IPS DF 4.7 (cell line): ENCODE data around the gene FAF1.
A peak's percentile ranks its signal among the peaks of the same experiment; 100 is the strongest.
"Not testable (repeated sequence)": the region's sequence is repeated elsewhere in the genome, so short reads cannot be mapped to it uniquely, and the experiment has no call there.

Experiments
- DNase-seq: peaks from one replicate; pipeline ENCODE4 v3.0.0-alpha.2; 2013; ENCODE audit warnings: low spot score; ENCODE audit errors: extremely low read depth

FAF1 gene

DNA sequence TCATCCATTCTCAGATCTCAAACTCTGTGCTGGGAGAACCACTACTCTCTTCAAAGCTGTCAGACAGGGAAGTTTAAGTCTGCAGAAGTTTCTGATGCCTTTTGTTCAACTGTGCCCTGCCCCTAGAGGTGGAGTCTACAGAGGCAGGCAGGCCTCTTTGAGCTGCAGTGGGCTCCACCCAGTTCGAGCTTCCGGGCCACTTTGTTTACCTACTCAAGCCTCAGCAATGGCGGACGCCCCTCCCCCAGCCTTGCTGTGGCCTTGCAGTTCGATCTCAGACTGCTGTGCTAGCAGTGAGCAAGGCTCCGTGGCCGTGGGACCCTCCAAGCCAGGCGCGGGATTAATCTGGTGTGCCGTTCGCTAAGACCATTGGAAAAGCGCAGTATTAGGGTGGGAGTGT lies 49.7 kb downstream of the FAF1 start:
- DNase-seq, result not testable (repeated sequence)

- DNase-seq, result not testable (repeated sequence)
These were observed 52.5 kb downstream of the FAF1 start for GRCh38 chr1:50907610-50908009.

DNA sequence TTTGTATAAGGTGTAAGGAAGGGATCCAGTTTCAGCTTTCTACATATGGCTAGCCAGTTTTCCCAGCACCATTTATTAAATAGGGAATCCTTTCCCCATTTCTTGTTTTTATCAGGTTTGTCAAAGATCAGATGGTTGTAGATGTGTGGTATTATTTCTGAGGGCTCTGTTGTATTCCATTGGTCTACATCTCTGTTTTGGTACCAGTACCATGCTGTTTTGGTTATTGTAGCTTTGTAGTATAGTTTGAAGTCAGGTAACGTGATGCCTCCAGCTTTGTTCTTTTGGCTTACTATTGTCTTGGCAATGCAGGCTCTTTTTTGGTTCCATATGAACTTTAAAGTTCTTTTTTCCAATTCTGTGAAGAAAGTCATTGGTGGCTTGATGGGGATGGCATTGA lies 54.0 kb downstream of the FAF1 start:
- not testable (repeated sequence) for DNase-seq

DNA sequence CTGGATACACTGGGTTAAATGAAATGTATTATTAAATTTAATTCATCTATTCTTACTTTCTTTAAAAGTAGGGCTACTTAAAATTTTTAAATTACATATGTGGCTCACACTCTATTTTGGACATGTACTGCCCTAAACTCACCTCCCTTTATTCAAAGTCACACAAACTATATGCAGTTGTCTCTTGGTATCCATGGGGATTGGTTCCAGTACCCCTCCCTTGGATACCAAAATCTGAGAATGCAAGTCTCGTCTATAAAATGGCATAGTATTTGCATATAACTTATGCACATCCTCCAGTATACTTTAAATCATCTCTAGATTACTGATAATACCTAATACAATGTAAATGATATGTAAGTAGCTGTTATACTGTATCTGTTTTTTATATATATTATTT lies 57.6 kb downstream of the FAF1 start:
- no peak for DNase-seq

GRCh38 chr1:50901872-50902271 lies 58.2 kb downstream of the FAF1 start:
- DNase-seq, result no peak

DNA sequence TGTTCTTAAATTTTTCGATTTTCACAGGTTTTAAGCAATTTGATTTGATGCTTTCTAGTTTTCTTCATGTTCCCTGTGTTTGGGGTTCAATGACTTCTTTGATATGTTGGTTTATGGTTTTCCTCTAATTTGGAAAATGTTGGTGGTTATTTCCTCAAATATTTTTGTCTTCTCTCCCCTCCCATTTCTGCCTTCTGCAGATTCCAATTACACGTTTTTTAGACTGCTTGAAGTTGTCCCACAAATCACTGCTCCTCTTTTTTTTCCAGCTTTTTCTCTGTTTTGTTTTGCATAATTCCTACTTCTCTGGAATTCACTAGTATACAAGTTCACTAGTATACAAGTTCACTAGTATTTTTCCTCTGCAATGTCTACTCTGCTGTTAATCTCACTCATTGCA lies 61.3 kb downstream of the FAF1 start:
- no peak for DNase-seq

DNA sequence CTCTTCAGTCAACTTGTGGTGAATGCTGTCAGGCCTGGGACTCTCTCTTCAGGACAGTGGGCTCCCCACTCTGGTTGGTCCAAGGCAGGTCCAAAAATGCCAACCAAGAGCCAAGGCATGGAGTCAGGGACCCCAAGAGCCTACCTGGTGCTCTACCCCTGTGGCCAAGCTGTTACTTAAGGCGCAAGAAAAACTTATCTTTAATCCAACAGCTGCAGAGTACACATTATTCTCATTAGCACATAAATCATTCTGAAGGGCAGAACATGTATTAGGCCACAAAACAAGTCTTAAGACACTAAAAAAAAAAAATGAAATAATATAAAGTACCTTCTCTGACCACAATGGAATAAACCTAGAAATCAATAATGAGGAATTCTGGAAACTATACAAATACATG lies 65.7 kb downstream of the FAF1 start:
- DNase-seq, result no peak

DNA sequence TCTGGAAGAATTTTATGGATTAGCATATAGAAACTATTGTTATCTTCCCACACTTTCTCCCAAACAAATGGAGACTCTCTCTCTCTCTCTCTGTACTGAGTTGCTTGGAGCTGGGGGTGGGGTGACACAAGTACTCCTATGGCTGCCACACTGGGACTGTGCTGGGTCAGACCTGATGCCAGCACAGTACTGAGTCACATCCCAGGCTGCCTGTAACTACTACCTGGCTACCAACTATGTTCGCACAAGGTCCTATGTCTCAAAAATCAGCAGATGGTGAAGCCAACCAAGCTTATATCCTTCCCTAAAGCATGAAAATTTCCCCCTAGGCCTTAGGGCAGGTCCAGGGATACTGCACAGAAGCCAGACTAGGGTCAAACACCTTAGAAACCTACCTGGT lies 66.6 kb downstream of the FAF1 start:
- DNase-seq, result no peak

GRCh38 chr1:50887555-50887954 lies 72.5 kb downstream of the FAF1 start:
- not testable (repeated sequence) for DNase-seq

DNA sequence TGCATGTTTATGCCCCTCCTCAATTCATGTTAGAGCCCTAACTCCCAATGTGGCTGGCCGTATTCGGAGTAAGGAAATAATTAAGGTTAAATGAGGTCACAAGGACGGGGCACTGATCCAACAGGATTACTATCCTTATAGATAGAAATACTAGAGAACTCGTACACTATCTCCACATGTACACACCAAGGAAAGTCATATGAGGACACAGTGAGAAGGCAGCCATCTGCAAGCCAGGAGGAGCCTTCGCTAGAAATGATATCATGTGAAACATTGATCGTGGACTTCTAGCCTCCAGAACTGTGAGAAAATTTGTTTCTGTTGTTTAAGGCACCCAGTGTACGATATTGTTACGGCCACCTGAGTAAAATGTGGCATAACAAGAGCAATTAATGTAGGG lies 79.7 kb downstream of the FAF1 start:
- DNase-seq, result no peak

- no peak for DNase-seq
These were observed 80.9 kb downstream of the FAF1 start for GRCh38 chr1:50879137-50879536.

DNA sequence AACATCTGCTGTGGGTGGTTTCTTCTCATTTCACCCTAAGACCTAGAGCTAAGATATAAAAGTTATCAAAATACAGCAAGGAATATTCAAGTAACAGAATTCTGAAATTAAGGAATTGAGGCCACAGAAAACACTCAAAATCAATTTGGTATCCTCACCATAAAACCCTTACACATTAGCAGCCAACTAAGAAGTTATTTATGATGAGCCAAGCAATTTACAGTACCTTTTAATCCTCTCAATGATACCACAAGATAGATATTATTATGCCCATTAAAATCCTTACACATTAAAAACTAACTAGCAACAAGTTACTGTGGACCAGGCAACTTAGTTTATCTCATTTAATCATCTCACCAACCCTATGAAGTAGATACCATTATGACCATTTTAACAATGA lies 81.6 kb downstream of the FAF1 start:
- no peak for DNase-seq

DNA sequence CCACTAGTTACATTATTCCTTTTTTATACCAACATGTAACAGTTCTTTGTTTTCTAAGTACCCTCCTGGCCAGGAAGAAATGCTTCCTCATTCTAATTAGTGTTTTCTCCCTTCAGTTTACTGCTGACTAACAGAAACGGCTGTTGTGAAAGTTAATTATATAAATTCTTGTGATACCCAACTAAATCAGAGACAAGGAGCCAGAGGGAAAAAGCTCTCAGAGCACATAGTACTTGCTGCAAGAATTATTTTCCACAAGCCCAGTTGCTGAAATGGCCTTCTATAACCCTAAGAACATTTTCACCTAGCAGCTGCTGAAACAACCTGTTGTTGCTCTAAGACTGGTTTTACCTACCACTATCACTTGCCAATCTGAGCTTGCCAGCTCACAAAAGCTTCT lies 82.4 kb downstream of the FAF1 start:
- DNase-seq, result no peak

DNA sequence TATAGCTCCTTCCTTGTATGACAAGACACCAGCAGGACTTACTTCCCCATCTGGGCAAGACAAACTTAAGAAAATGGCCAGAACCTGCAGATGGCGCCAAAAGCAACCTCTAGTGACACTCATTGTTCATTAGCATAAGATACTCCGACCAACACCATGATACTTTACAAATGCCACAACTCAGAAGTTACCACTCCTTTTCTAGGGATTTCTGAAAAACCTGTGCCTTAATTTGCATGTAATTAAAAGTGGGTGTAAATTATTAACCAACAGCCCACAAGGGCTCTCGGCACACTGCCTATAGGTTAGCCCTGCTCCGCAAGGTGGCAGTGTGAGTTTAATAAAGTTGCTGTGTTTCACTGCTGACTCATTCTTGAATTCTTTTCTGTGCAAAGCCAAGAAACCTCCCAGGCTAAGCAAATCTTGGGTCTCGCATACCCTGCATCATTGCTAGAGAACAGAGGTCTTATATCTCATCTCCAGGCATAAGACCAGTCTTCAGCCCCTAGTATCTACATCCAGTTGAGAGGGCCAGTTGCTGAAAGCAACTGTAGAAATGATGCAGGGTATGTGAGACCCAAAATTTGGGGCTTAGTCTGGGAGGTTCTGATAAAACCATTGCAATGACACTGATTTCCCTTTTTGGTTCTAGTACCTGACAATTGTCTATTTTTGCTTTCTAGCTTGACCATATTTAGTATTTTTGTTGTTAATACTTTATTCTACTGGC lies 86.4 kb downstream of the FAF1 start:
- DNase-seq, result peak; percentile 49

DNA sequence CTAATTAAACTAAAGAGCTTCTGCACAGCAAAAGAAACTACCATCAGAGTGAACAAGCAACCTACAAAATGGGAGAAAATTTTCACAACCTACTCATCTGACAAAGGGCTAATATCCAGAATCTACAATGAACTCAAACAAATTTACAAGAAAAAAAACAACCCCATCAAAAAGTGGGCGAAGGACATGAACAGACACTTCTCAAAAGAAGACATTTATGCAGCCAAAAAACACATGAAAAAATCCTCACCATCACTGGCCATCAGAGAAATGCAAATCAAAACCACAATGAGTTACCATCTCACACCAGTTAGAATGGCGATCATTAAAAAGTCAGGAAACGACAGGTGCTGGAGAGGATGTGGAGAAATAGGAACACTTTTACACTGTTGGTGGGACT lies 95.2 kb downstream of the FAF1 start:
- DNase-seq, result not testable (repeated sequence)

GRCh38 chr1:50861772-50862171 lies 98.3 kb downstream of the FAF1 start:
- no peak for DNase-seq

DNA sequence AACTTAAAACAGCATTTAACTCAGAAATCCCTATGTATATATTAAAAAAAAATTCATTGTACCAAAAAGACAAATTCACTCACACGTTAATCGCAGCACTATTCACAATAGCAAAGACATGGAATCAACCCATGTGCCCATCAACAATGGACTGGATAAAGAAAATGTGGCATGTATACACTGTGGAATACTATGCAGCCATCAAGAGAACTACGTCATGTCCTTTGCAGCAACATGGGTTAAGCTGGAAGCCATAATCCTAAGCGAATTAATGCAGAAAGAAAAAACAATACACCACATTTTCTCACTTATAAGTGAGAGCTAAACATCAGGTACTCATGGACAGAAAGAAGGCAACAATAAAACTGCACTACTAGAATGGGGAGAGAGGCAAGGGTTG lies 99.4 kb downstream of the FAF1 start:
- no peak for DNase-seq

GRCh38 chr1:50860256-50860655 lies 99.8 kb downstream of the FAF1 start:
- no peak for DNase-seq

DNA sequence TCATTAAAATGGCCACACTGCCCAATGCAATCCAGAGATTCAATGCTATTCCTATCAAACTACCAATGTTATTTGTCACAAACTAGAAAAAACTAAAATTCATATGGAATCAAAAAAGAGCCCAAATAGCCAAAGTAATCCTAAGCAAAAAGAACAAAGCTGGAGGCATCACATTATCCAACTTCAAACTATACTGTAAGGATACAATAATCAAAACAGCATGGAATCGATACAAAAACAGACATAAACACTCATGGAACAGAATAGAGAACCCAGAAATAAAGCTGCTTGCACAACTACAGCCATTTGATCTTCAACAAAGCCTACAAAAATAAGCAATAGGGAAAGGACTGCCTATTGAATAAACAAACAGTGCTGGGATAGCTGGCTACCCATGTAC lies 100.4 kb downstream of the FAF1 start:
- DNase-seq, result no peak

DNA sequence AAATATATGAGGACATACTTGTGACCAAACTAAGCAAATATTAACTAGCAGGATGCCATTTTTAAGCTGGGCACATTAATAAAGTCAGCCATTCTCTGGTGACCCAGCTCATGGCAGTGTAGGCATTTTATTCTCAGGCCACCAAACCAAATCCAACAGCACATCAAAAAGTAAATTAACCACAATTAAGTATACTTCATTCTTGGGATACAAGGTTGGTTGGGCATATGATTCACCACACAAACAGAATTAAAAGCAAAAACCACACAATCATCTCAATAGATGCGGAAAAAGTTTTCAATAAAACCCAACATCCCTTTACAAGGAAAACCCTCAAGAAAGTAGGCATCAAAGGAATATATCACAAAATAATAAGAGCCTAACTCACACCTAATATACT lies 101.3 kb downstream of the FAF1 start:
- no peak for DNase-seq

GRCh38 chr1:50857702-50858101 lies 102.4 kb downstream of the FAF1 start:
- no peak for DNase-seq

GRCh38 chr1:50853325-50853724 lies 106.7 kb downstream of the FAF1 start:
- no peak for DNase-seq

- no peak for DNase-seq
These were observed 107.2 kb downstream of the FAF1 start for GRCh38 chr1:50852889-50853288.

DNA sequence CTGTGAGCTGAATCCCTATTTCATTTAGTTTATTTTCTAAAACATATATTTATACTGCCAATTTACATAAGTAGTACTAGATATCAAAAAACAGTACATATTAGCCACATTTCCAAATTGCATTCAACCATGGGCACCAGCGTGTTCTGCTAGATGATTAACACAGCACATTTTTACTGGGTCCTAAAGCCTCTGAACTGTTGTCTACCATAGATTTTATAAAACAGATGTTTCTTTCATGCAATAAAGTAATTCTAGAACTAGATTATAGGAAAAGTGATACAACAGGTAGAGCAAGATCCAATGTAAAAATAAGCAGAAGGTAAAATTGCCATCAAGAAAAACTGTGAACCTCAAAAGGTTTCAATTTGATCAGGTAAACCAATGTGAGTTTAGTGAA lies 108.6 kb downstream of the FAF1 start:
- no peak for DNase-seq
